ENCODE data around the gene MERTK.

DNA sequence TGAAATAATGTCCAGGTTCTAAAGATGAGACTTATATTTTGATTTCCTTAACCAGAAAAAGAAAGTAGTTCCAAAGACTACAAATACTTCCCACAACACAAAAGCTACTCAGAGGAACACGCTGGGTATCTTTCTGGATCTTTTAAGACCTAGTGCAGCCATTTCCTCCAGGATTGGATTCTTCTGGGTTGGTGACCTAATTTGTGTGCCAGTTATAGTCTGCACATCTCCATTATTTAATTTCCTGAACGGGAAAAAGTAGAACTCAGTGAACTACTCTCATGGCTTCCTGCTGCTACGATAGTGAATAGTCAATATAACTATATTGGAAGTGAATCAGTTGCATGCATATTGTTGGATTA is 158.2 kb downstream of the MERTK start:
- TF ChIP-seq, protein P1, sequence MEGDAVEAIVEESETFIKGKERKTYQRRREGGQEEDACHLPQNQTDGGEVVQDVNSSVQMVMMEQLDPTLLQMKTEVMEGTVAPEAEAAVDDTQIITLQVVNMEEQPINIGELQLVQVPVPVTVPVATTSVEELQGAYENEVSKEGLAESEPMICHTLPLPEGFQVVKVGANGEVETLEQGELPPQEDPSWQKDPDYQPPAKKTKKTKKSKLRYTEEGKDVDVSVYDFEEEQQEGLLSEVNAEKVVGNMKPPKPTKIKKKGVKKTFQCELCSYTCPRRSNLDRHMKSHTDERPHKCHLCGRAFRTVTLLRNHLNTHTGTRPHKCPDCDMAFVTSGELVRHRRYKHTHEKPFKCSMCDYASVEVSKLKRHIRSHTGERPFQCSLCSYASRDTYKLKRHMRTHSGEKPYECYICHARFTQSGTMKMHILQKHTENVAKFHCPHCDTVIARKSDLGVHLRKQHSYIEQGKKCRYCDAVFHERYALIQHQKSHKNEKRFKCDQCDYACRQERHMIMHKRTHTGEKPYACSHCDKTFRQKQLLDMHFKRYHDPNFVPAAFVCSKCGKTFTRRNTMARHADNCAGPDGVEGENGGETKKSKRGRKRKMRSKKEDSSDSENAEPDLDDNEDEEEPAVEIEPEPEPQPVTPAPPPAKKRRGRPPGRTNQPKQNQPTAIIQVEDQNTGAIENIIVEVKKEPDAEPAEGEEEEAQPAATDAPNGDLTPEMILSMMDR (conservative IDR thresholded peaks at IDR 0.05; ENCODE audit: low read depth, low read length), result no peak
- no peak for TF ChIP-seq EZH2phosphoT487 (IDR thresholded peaks at IDR 0.05; ENCODE audit: borderline replicate concordance, low read length)
